IPS-NIHi7 (cell line): Measurements from ENCODE around the gene MEAK7.
"Not testable (repeated sequence)": the region's sequence is repeated elsewhere in the genome, so short reads cannot be mapped to it uniquely, and the experiment has no call there.

Experiments used
- DNase-seq: peaks from one replicate; pipeline ENCODE4 v3.0.0; 2012; ENCODE audit warnings: mixed read lengths; ENCODE audit errors: extremely low spot score

Gene MEAK7

GRCh38 chr16:84534815-84535214, 30.4 kb upstream of the MEAK7 start:
- no peak for DNase-seq

GRCh38 chr16:84532855-84533486, 28.5 kb upstream of the MEAK7 start:
- DNase-seq = no peak

- DNase-seq = peak; percentile 75
Measured at GRCh38 chr16:84532291-84532724, 27.8 kb upstream of the MEAK7 start.

- no peak for DNase-seq
Measured at GRCh38 chr16:84531671-84532111, 27.2 kb upstream of the MEAK7 start.

- DNase-seq = no peak
Measured at GRCh38 chr16:84530590-84530989, 26.1 kb upstream of the MEAK7 start.

GRCh38 chr16:84529607-84530006, 25.1 kb upstream of the MEAK7 start:
- no peak for DNase-seq

GRCh38 chr16:84528322-84528721, 23.9 kb upstream of the MEAK7 start:
- DNase-seq = no peak

- no peak for DNase-seq
Measured at GRCh38 chr16:84527532-84528269, 23.2 kb upstream of the MEAK7 start.

- no peak for DNase-seq
Measured at GRCh38 chr16:84526794-84527531, 22.5 kb upstream of the MEAK7 start.

- DNase-seq = not testable (repeated sequence)
Measured at GRCh38 chr16:84524941-84525581, 20.6 kb upstream of the MEAK7 start.

GRCh38 chr16:84524346-84524920, 20.0 kb upstream of the MEAK7 start:
- DNase-seq = no peak

GRCh38 chr16:84521497-84521770, 17.0 kb upstream of the MEAK7 start:
- DNase-seq = no peak

- DNase-seq = no peak
Measured at GRCh38 chr16:84520725-84521496, 16.5 kb upstream of the MEAK7 start.

- DNase-seq = no peak
Measured at GRCh38 chr16:84519855-84520254, 15.4 kb upstream of the MEAK7 start.

- no peak for DNase-seq
Measured at GRCh38 chr16:84518804-84519341, 14.4 kb upstream of the MEAK7 start.

GRCh38 chr16:84518220-84518619, 13.8 kb upstream of the MEAK7 start:
- DNase-seq = not testable (repeated sequence)

- no peak for DNase-seq
Measured at GRCh38 chr16:84517366-84517765, 12.9 kb upstream of the MEAK7 start.

- DNase-seq = no peak
Measured at GRCh38 chr16:84514874-84515835, 10.7 kb upstream of the MEAK7 start.

- DNase-seq = no peak
Measured at GRCh38 chr16:84514295-84514873, 9.9 kb upstream of the MEAK7 start.
